Chondrocyte (in vitro differentiated cells): Measurements from ENCODE around the gene TLE3. TPM values are rescaled to one million over a fixed set of nuclear protein-coding genes. Genes with fewer than 3 reads are reported as not detected.

Source experiments
- DNase-seq: peaks from one replicate; pipeline ENCODE4 v3.0.0; 2021; ENCODE audit warnings: mixed read lengths, low spot score
- H3K27ac Mint-ChIP-seq: one replicate; pipeline ENCODE4 v1.8.0; 2021; ENCODE audit warnings: mild to moderate bottlenecking, moderate library complexity, mixed read lengths; ENCODE audit not compliant: unreplicated experiment
- H3K27me3 Mint-ChIP-seq: 2 replicates; pipeline ENCODE4 v1.8.0; 2021; ENCODE audit warnings: low read depth, mixed read lengths
- H3K36me3 Mint-ChIP-seq: 2 replicates; pipeline ENCODE4 v1.8.0; 2021; ENCODE audit warnings: low read depth, mixed read lengths
- H3K4me1 Mint-ChIP-seq: 2 replicates; pipeline ENCODE4 v1.8.0; 2021; ENCODE audit warnings: low read depth, mild to moderate bottlenecking, mixed read lengths
- H3K4me3 Mint-ChIP-seq: one replicate; pipeline ENCODE4 v1.8.0; 2021; ENCODE audit warnings: mild to moderate bottlenecking, moderate library complexity, mixed read lengths; ENCODE audit not compliant: unreplicated experiment
- H3K9me3 Mint-ChIP-seq: 2 replicates; pipeline ENCODE4 v1.8.0; 2021; ENCODE audit warnings: low read depth, mixed read lengths
- CTCF ChIP-seq: fragments of 200-600 bp; sonication (generic); IDR thresholded peaks from 2 replicates; pipeline ENCODE4 v1.5.0; 2021; ENCODE audit warnings: antibody characterized with exemption, mild to moderate bottlenecking, moderate library complexity
- total RNA-seq: library from RNA; stranded (reverse); gene quantifications from 3 replicates; pipeline ENCODE4 v1.2.1, GENCODE V29; 2021

TLE3 gene
- total RNA-seq, 1 donor from 2014 or later, result 53.4 TPM

GRCh38 chr15:70048578-70049514 lies 48.9 kb downstream of the TLE3 start:
- Mint-ChIP-seq H3K4me3 (no peak overlapping the region), H3K36me3 (peaks cover 41% of the 10 kb centered on the region)
- DNase-seq, result no peak

GRCh38 chr15:70048198-70048565 lies 49.5 kb downstream of the TLE3 start:
- Mint-ChIP-seq H3K4me1 (no peaks in the 10 kb centered on the region), H3K4me3 (no peak overlapping the region), H3K27me3 (no peaks in the 10 kb centered on the region), H3K9me3 (no peaks in the 10 kb centered on the region), H3K36me3 (peaks cover 39% of the 10 kb centered on the region), H3K27ac (no peak overlapping the region)
- no peak for DNase-seq
- no peak for TF ChIP-seq CTCF

More at GRCh38 chr15:70048578-70049514, 48.9 kb downstream of the TLE3 start:
- H3K27ac Mint-ChIP-seq, result no peak overlapping the region
- H3K4me1 Mint-ChIP-seq, result no peaks in the 10 kb centered on the region
- TF ChIP-seq CTCF, result no peak
- H3K27me3 Mint-ChIP-seq, result no peaks in the 10 kb centered on the region
- no peaks in the 10 kb centered on the region for H3K9me3 Mint-ChIP-seq

GRCh38 chr15:70047386-70048197 lies 50.1 kb downstream of the TLE3 start:
- peaks cover 2% of the 10 kb centered on the region for H3K27me3 Mint-ChIP-seq
- no peaks in the 10 kb centered on the region for H3K4me1 Mint-ChIP-seq
- peaks cover 34% of the 10 kb centered on the region for H3K36me3 Mint-ChIP-seq
- H3K27ac Mint-ChIP-seq, result no peak overlapping the region
- no peaks in the 10 kb centered on the region for H3K9me3 Mint-ChIP-seq
- H3K4me3 Mint-ChIP-seq, result no peak overlapping the region
- DNase-seq, result no peak
- TF ChIP-seq CTCF, result no peak

GRCh38 chr15:70046679-70047369 lies 50.9 kb downstream of the TLE3 start:
- DNase-seq, result no peak
- Mint-ChIP-seq H3K36me3 (peaks cover 31% of the 10 kb centered on the region), H3K27me3 (peaks cover 2% of the 10 kb centered on the region), H3K27ac (no peak overlapping the region), H3K4me3 (no peak overlapping the region), H3K4me1 (no peaks in the 10 kb centered on the region), H3K9me3 (no peaks in the 10 kb centered on the region)
- TF ChIP-seq CTCF, result no peak

- Mint-ChIP-seq H3K9me3 (no peaks in the 10 kb centered on the region), H3K36me3 (peaks cover 15% of the 10 kb centered on the region), H3K27me3 (peaks cover 2% of the 10 kb centered on the region), H3K27ac (no peak overlapping the region), H3K4me1 (no peaks in the 10 kb centered on the region), H3K4me3 (no peak overlapping the region)
- no peak for DNase-seq
- TF ChIP-seq CTCF, result no peak
These were observed 52.7 kb downstream of the TLE3 start for GRCh38 chr15:70045045-70045444.
